GM18519 (cell line): ENCODE measurements around the gene DRC3.
A peak's percentile ranks its signal among the peaks of the same experiment; 100 is the strongest.

Experiments used
- ATAC-seq: cut with Tn5 transposase; IDR thresholded peaks from one replicate; pipeline ENCODE4 v1.9.1; 2021; ENCODE audit warnings: mild to moderate bottlenecking, moderate library complexity; ENCODE audit not compliant: unreplicated experiment, low FRiP score

DRC3 gene

DNA sequence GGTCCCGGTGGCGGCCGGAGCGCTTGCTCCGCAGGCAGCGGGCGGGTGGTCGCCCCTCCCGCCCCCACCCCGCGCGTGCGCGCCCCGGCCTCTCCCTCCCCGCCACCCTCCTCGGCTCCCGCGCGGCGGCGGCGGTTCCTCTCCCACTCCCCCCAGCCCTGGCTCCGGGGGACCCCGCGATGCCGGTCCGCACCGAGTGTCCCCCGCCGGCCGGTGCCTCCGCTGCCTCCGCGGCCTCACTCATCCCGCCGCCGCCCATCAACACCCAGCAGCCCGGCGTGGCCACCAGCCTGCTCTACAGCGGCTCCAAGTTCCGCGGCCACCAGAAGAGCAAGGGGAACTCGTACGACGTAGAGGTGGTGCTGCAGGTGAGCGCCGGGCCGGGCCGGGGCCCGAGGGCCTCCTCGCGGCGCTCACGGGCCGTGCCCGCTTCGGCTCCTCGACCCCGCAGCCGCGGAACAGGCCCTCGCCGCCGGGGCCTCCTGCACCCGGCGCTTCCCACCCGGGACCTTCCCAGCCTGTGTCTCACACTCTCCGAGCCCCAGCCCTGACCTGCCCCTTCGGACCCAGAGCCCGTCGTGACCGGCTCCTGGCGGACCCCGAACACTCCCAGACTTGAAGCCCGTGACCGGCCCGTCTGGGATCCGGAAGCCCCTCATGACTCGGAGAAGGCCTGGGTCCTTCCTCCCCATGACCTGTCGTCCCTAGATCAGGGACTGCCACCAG, 67.0 kb downstream of the DRC3 start:
- ATAC-seq: peak; percentile 4

GRCh38 chr17:18040261-18040858, 67.7 kb downstream of the DRC3 start:
- no peak for ATAC-seq

DNA sequence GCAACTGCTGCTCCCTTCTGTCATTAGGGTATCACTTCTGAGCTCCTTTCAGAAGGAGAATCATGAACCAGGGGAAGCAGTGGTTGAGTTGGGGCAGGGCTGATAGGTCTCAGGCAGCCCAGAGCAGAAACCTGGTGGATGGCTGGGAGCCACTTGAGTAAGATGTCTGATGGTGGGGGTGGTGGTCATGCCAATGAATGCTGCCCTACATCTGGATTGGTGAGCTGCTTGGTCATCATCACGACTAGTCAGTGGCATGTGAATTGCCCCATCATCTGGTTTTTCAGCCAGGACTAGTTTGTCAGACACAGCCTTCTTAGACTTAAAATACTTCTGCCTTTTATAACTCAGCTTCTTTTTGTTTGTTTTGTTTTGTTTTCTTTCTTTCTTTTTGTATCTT, 69.1 kb downstream of the DRC3 start:
- ATAC-seq: no peak

DNA sequence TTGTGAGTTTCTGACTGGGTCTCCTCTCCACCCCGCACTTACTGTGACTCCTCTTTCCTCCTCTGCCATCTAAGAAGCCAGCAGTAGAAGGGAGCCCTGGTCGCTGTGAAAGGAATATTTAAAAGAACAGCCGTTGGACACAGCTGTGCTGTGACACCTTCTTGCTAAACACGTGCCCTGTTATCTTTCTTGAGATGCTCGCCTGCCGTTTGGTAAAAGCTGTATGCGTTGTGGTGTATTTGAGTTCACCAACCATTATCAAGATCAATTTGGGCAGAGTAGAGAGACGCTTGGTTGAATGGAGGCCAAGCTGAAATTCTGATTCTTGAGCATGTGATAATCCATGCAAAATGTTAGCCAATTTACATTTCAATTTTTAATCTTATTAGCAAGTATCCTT, 70.3 kb downstream of the DRC3 start:
- no peak for ATAC-seq

DNA sequence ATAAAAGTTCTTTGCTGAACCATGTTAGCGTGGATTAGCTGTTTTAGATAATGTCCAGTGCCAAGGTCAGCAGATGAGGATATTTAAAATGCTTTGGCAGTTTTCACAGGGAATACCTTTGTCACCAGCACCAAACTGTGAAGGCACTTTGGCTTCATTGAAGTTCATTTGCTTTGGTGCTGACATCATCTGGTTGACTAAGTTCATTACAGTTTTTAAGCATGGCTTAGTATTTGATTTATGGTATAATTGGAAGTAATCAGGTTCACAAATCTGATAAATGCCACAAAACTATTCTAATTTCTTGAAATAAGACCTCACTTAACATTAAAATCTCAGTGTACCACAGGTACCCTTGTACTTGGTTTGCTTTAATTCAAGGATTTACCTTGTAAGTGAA, 70.8 kb downstream of the DRC3 start:
- no peak for ATAC-seq

DNA sequence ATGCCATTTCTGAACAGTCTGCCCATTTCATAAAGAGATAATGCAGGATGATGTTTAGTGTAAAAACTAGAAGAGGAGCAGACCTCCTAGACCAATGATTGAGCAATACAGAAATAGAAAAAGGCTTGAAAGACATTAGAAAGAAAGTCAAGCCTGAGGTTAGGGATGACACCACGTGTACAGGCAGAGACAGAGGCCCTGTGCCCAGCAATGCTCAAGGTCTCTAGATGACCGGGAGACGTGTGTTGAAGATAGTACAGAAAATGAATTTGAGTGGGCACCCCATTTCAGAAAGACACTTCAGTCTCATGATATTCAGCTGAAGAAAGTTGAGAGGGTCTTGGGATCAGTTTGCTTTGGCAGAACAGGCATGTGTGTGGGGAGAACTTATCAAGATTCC, 71.9 kb downstream of the DRC3 start:
- no peak for ATAC-seq

DNA sequence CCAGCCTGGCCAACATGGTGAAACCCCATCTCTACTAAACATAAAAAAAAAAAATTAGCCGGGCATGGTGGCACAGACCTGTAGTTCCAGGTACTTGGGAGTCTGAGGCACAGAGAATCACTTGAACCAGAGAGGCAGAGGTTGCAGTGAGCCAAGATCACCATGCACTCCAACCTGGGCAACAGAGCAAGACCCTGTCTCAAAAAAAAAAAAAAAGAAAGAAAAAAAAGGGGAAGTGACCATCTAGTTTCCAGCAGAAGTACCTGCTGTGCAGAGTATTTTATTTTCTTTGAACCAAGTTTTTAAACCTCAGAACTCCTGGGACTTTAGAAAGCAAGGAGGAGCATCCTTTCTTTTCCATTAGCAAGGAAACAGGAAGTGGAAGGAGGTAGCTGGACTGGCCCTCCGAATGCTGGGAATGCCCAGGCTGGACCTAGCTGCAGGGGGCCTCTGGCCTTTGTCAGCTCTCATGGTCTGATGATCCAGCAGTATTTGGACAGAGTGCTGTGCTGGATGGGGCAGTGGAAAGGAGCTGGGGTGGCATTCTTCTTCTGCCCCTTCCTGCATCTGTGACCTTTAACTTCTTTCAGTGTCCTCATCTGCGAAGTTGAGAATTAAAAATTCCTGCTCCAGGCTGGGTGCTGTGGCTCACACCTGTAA, 73.2 kb downstream of the DRC3 start:
- no peak for ATAC-seq

DNA sequence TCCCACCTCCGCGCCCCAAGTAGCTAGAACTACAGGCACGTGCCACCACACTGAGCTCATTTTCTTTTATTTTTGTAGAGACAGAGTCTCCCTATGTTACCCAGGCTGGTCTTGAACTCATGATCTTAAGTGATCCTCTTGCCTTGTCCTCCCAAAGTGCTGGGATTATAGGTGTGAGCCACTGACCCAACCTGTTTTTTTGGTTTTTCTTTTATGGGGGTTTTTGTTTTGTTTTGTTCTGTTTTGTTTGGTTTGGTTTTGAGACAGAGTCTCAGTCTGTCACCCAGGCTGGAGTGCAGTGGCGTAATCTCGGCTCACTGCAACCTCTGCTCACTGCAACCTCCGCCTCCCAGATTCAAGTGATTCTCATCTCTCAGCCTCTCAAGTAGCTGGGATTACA, 82.9 kb downstream of the DRC3 start:
- no peak for ATAC-seq

GRCh38 chr17:18056214-18056613, 83.6 kb downstream of the DRC3 start:
- ATAC-seq: no peak

GRCh38 chr17:18059283-18059682, 86.6 kb downstream of the DRC3 start:
- no peak for ATAC-seq

- ATAC-seq: no peak
Observed at GRCh38 chr17:18064053-18064452, 91.4 kb downstream of the DRC3 start.

- no peak for ATAC-seq
Observed at GRCh38 chr17:18065546-18065945, 92.9 kb downstream of the DRC3 start.
